Measurements from ENCODE around the gene COX14. TPM values are rescaled to one million over a fixed set of nuclear protein-coding genes. Genes with fewer than 3 reads are reported as not detected.

COX14 gene
- total and polyA plus RNA-seq, 2 donors from 2014 or later = 68.2 to 242 TPM

DNA sequence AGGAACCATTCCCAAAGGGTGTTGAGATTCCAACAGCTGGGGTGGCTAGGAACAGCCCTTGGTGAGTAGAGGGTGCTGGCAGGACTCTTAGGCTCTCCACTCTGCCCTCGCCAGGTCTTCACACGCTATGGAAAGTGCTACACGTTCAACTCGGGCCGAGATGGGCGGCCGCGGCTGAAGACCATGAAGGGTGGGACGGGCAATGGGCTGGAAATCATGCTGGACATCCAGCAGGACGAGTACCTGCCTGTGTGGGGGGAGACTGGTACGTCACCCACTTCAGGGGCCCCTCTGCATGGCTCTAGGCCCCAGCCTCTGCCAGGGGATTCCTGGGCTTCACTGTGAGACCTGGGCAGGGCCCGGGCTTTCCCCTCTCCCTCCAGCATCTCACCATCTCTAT, 34.9 kb upstream of the COX14 start:
- TF ChIP-seq, protein P1, sequence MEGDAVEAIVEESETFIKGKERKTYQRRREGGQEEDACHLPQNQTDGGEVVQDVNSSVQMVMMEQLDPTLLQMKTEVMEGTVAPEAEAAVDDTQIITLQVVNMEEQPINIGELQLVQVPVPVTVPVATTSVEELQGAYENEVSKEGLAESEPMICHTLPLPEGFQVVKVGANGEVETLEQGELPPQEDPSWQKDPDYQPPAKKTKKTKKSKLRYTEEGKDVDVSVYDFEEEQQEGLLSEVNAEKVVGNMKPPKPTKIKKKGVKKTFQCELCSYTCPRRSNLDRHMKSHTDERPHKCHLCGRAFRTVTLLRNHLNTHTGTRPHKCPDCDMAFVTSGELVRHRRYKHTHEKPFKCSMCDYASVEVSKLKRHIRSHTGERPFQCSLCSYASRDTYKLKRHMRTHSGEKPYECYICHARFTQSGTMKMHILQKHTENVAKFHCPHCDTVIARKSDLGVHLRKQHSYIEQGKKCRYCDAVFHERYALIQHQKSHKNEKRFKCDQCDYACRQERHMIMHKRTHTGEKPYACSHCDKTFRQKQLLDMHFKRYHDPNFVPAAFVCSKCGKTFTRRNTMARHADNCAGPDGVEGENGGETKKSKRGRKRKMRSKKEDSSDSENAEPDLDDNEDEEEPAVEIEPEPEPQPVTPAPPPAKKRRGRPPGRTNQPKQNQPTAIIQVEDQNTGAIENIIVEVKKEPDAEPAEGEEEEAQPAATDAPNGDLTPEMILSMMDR (IDR thresholded peaks at IDR 0.05; ENCODE audit: borderline replicate concordance, extremely low read depth, insufficient read depth) = no peak
- Histone ChIP-seq H3K4me1 (ENCODE audit: control insufficient read depth in 2 of 3, insufficient read depth in 2 of 3, low read depth in 1 of 3, low read length in 3 of 3) (peaks cover 0 to 2% (median 0%) of the 10 kb centered on the region in 3 donors), H3K4me3 (ENCODE audit: low read length in 3 of 3) (no peak overlapping the region), H3K27me3 (ENCODE audit: control insufficient read depth, insufficient read depth, low read length) (no peaks in the 10 kb centered on the region), H3K9me3 (ENCODE audit: control insufficient read depth in 2 of 3, insufficient read depth in 1 of 3, low read length in 3 of 3) (no peaks in the 10 kb centered on the region), H3K27ac (ENCODE audit: low read depth in 2 of 2, low read length in 2 of 2) (no peak overlapping the region), H3K9ac (ENCODE audit: low read length in 3 of 3) (no peak overlapping the region), H3K36me3 (ENCODE audit: control insufficient read depth in 2 of 3, insufficient read depth in 3 of 3, low read length in 3 of 3) (no peaks in the 10 kb centered on the region)
- DNase-seq (peak in 1 of 5 donors; percentile 58), FAIRE-seq (no peak)
- intact Hi-C loops (cut with DNase I) = loop anchor here (10.0 kb wide), 1 partner anchor 98 kb away; no protein-coding TSS in a partner anchor

DNA sequence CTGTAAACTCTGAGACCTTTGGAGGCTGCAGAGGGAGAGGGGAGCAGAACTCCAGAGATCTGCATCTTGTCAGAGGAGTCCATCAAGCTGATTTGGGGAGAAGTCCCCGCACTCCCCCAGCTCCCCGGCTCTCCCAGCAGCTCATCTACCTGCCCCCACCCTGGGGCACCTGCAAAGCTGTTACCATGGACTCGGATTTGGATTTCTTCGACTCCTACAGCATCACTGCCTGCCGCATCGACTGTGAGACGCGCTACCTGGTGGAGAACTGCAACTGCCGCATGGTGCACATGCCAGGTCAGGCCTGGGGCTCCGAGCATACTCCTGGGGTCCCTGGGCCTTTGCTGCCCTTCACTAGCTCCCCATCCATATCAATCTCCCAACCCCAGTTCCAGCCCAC, 33.8 kb upstream of the COX14 start:
- Histone ChIP-seq H3K4me3 (ENCODE audit: low read length in 3 of 3) (no peak overlapping the region), H3K4me1 (ENCODE audit: control insufficient read depth in 2 of 3, insufficient read depth in 2 of 3, low read depth in 1 of 3, low read length in 3 of 3) (peaks cover 0 to 2% (median 0%) of the 10 kb centered on the region in 3 donors), H3K9ac (ENCODE audit: low read length in 3 of 3) (no peak overlapping the region), H3K36me3 (ENCODE audit: control insufficient read depth in 2 of 3, insufficient read depth in 3 of 3, low read length in 3 of 3) (no peaks in the 10 kb centered on the region), H3K27ac (ENCODE audit: low read depth in 2 of 2, low read length in 2 of 2) (no peak overlapping the region), H3K9me3 (ENCODE audit: control insufficient read depth in 2 of 3, insufficient read depth in 1 of 3, low read length in 3 of 3) (no peaks in the 10 kb centered on the region), H3K27me3 (ENCODE audit: control insufficient read depth, insufficient read depth, low read length) (no peaks in the 10 kb centered on the region)
- TF ChIP-seq, protein P1 (IDR thresholded peaks at IDR 0.05; ENCODE audit: borderline replicate concordance, extremely low read depth, insufficient read depth) = no peak
- FAIRE-seq (no peak), DNase-seq (peak in 1 of 5 donors; percentile 45)
- intact Hi-C loops (cut with DNase I) = loop anchor here (10.0 kb wide), 1 partner anchor 97 kb away; no protein-coding TSS in a partner anchor

DNA sequence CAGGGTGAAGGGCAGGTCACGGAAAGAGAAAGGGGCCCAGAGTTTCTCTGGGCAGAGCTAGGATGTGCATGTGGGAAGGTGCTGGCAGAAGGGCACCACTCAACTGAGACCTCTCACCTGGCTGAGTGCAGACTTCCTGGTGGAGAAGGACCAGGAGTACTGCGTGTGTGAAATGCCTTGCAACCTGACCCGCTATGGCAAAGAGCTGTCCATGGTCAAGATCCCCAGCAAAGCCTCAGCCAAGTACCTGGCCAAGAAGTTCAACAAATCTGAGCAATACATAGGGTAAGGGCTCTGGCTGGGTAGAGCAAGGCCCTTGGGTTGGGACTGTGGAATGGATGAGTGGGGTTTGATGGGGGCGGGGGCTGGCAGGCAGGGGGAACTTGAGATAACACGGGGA, 32.3 kb upstream of the COX14 start:
- no peaks in the 10 kb centered on the region for H3K27me3 ChIP-seq (ENCODE audit: control insufficient read depth, insufficient read depth, low read length)
- no peak overlapping the region for H3K4me3 ChIP-seq (ENCODE audit: low read length in 3 of 3)
- no peaks in the 10 kb centered on the region for H3K9me3 ChIP-seq (ENCODE audit: control insufficient read depth in 2 of 3, insufficient read depth in 1 of 3, low read length in 3 of 3)
- intact Hi-C loops (cut with DNase I) = loop anchor here (10.0 kb wide), 1 partner anchor 95 kb away; no protein-coding TSS in a partner anchor
- H3K4me1 ChIP-seq (ENCODE audit: control insufficient read depth in 2 of 3, insufficient read depth in 2 of 3, low read depth in 1 of 3, low read length in 3 of 3) = peaks cover 0 to 5% (median 0%) of the 10 kb centered on the region in 3 donors
- FAIRE-seq (no peak), DNase-seq (peak in 1 of 5 donors; percentile 35)
- TF ChIP-seq, protein P1 (IDR thresholded peaks at IDR 0.05; ENCODE audit: borderline replicate concordance, extremely low read depth, insufficient read depth) = no peak
- H3K9ac ChIP-seq (ENCODE audit: low read length in 3 of 3) = no peak overlapping the region
- no peaks in the 10 kb centered on the region for H3K36me3 ChIP-seq (ENCODE audit: control insufficient read depth in 2 of 3, insufficient read depth in 3 of 3, low read length in 3 of 3)
- H3K27ac ChIP-seq (ENCODE audit: low read depth in 2 of 2, low read length in 2 of 2) = no peak overlapping the region

Data from kidney (tissue), 14 donors.